Ovary (tissue), 3 donors: Measurements from ENCODE around the gene OARD1.

Experiments
- CTCF ChIP-seq, 3 donors: fragments of 450-650 bp in 2 of 3; fragments of 200-600 bp in 1 of 3; IDR thresholded peaks; one replicate each; pipeline versions ENCODE4 v1.5.1 to v1.8.0; 2016 to 2022; ENCODE audit warnings: antibody characterized with exemption in 3 of 3, mild to moderate bottlenecking in 1 of 3
- POLR2A ChIP-seq: fragments of 450-650 bp; IDR thresholded peaks from one replicate; pipeline ENCODE4 v1.6.1; 2017; ENCODE audit warnings: antibody characterized with exemption, mild to moderate bottlenecking, moderate library complexity
- donor health status: DM: no; HTN: no; CAD: no.

- TF ChIP-seq CTCF (IDR thresholded peaks at IDR 0.05), result no peak
- no peak for TF ChIP-seq POLR2A
Measured at GRCh38 chr6:41065550-41066026, 6.6 kb downstream of the OARD1 start.
